Activated CD4-positive, CD25-positive, alpha-beta regulatory T cell treated with anti-CD3 and anti-CD28 coated beads, Interleukin-2, amount 50 U/mL, for 72 hours (primary cell): Measurements from ENCODE around the gene ADAMTS7.
A peak's percentile ranks its signal among the peaks of the same experiment; 100 is the strongest.

Experiments used
- DNase-seq: peaks from one replicate; pipeline ENCODE4 v3.0.0; 2021

Gene ADAMTS7

DNA sequence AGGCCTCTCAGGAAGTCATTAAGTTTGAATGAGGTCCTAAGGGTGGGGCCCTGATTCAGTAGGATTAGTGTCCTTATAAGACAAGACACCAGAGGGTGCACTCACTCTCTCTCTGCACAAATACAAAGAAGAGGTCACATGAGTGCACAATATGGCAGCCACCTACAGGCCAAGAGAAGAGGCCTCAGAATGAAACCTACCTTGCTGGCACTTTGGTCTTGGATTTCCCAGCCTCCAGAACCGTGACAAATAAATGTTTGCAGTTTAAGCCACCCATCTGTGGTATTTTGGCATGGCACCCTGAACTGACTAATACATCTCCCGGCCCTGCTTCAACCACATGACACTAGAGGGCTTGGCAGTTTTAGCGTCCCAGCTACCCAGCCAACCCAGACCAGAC lies 96.4 kb downstream of the ADAMTS7 start:
- no peak for DNase-seq

DNA sequence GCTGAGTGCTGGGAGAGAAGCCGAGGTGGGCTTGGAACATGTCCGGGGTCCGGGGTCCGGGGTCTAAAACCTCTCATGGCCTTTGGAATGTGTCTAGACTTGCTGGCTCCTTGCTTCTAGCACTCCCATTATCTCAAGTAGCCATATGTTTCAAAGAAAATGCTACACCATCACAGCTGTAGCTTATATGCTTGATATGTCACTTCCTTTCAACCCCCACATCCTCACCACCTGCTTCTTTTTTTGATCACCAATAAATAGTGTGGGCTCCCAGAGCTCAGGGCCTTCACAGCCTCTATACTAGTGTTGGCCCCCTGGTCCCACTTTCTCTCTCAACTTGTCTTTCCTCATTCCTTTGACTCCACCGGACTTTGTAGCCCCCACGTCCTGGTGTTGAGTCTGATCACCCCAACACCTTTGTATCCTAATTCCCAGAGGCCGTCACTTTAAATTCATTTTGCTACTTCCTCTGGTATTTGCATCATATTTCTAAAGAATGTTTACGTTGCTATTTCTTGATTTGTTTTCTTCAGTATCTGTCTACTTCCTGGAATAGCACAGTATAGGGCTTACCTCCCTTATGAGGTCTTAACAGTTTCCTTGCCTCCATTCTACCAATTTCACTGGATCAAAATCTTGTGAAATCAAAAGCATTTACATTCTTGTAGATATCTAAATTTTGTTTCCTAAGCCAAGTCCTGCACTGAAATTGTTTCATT lies 98.3 kb downstream of the ADAMTS7 start:
- no peak for DNase-seq

DNA sequence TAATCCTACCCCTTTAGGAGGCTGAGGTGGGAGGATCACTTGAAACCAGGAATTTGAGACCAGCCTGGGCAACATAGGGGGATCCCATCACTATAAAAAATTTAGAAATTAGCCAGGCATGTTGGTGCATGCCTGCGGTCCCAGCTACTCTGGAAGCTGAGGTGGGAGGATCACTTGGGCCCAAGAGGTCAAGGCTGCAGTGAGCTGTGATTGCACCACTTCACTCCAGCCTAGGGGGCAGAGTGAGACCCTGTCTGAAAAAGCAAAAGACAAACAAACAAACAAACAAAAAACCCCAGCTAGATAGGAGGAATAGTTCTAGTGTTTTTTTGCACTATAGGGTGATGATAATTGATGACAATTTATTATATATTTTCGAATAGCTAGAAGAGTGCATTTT lies 99.6 kb downstream of the ADAMTS7 start:
- DNase-seq, result no peak

- DNase-seq, result peak; percentile 76
Observed at GRCh38 chr15:78709263-78709882, 101.9 kb downstream of the ADAMTS7 start.
